Neural cell (in vitro differentiated cells): Measurements from ENCODE around the gene E2F2. TPM values are rescaled to one million over a fixed set of nuclear protein-coding genes. Genes with fewer than 3 reads are reported as not detected.

Experiments
- H2AFZ ChIP-seq: fragments of 200-600, 300-800 bp; sonication (generic), shearing (Covaris generic); 2 replicates; pipeline ENCODE4 v1.6.0; 2014; ENCODE audit warnings: low read depth, mild to moderate bottlenecking, antibody characterized with exemption, low read length, moderate library complexity
- H3F3A ChIP-seq: fragments of 200-600 bp; shearing (Covaris generic); 2 replicates; pipeline ENCODE4 v1.6.1; 2016; ENCODE audit warnings: mild to moderate bottlenecking, moderate library complexity, mixed read lengths, antibody characterized with exemption, low read length; ENCODE audit not compliant: insufficient read depth, poor library complexity, severe bottlenecking
- H3K27ac ChIP-seq: fragments of 200-600, 300-800 bp; sonication (generic), shearing (Covaris generic); 2 replicates; pipeline ENCODE4 v1.5.1; 2014; ENCODE audit warnings: mild to moderate bottlenecking, low read length, moderate library complexity
- H3K27me3 ChIP-seq: fragments of 300-800, 200-600 bp; sonication (generic), shearing (Covaris generic); 2 replicates; pipeline ENCODE4 v1.6.0; 2014; ENCODE audit warnings: mild to moderate bottlenecking, low read depth, low read length, moderate library complexity; ENCODE audit not compliant: insufficient read depth
- H3K36me3 ChIP-seq: fragments of 300-800, 200-600 bp; sonication (generic), shearing (Covaris generic); 2 replicates; pipeline ENCODE4 v1.5.1; 2014; ENCODE audit warnings: mild to moderate bottlenecking, antibody characterized with exemption, low read length, moderate library complexity; ENCODE audit not compliant: insufficient read depth
- H3K4me2 ChIP-seq: fragments of 300-800, 200-600 bp; sonication (generic), shearing (Covaris generic); 2 replicates; pipeline ENCODE4 v1.6.0; 2014; ENCODE audit warnings: mild to moderate bottlenecking, low read length
- H3K4me3 ChIP-seq: fragments of 300-800, 200-600 bp; sonication (generic), shearing (Covaris generic); 2 replicates; pipeline ENCODE4 v1.5.1; 2014; ENCODE audit warnings: mild to moderate bottlenecking, low read length, moderate library complexity
- H3K79me2 ChIP-seq: fragments of 200-600 bp; shearing (Covaris generic); replicated peaks from 2 replicates; pipeline ENCODE4 v1.6.0; 2014; ENCODE audit warnings: mild to moderate bottlenecking, low read length, moderate library complexity; ENCODE audit not compliant: insufficient read depth
- H3K9ac ChIP-seq: fragments of 300-800, 200-600 bp; sonication (generic), shearing (Covaris generic); 2 replicates; pipeline ENCODE4 v1.6.1; 2016; ENCODE audit warnings: mild to moderate bottlenecking, low read length, mixed read lengths
- H3K9me2 ChIP-seq: fragments of 200-600 bp; shearing (Covaris generic); 2 replicates; pipeline ENCODE4 v1.6.1; 2016; ENCODE audit warnings: mild to moderate bottlenecking, low read length, mixed read lengths; ENCODE audit not compliant: insufficient read depth
- H3K9me3 ChIP-seq: fragments of 200-600, 300-800 bp; sonication (generic), shearing (Covaris generic); 2 replicates; pipeline ENCODE4 v1.6.1; 2016; ENCODE audit warnings: mild to moderate bottlenecking, mixed run types, low read length, moderate library complexity, mixed read lengths
- H4K20me1 ChIP-seq: fragments of 200-600 bp; shearing (Covaris generic); 2 replicates; pipeline ENCODE4 v1.6.1; 2016; ENCODE audit warnings: mild to moderate bottlenecking, mixed run types; ENCODE audit not compliant: insufficient read depth
- CTCF ChIP-seq: fragments of 450-650 bp; IDR thresholded peaks from 2 replicates; pipeline ENCODE4 v1.5.1; 2014; ENCODE audit warnings: antibody characterized with exemption, mild to moderate bottlenecking, moderate library complexity; ENCODE audit not compliant: poor library complexity, severe bottlenecking
- EP300 ChIP-seq: fragments of 450-650 bp; conservative IDR thresholded peaks from 2 replicates; pipeline ENCODE4 v1.6.1; 2014; ENCODE audit warnings: antibody characterized with exemption, mild to moderate bottlenecking, moderate library complexity; ENCODE audit not compliant: poor library complexity, severe bottlenecking
- EZH2 ChIP-seq: fragments of 200-600, 300-800 bp; shearing (Covaris generic), sonication (generic); IDR thresholded peaks from 2 replicates; pipeline ENCODE4 v1.6.1; 2014; ENCODE audit warnings: antibody characterized with exemption, low read length, borderline replicate concordance, mild to moderate bottlenecking; ENCODE audit not compliant: insufficient read depth, poor library complexity, severe bottlenecking
- MXI1 ChIP-seq: fragments of 450-650 bp; conservative IDR thresholded peaks from 2 replicates; pipeline ENCODE4 v1.6.1; 2014; ENCODE audit warnings: antibody characterized with exemption, mild to moderate bottlenecking; ENCODE audit not compliant: poor library complexity, severe bottlenecking
- POLR2AphosphoS5 ChIP-seq: IDR thresholded peaks from 2 replicates; pipeline ENCODE4 v1.6.1; 2012
- RAD21 ChIP-seq: fragments of 450-650 bp; conservative IDR thresholded peaks from 2 replicates; pipeline ENCODE4 v1.6.1; 2014; ENCODE audit warnings: antibody characterized with exemption, mild to moderate bottlenecking, moderate library complexity
- SMC3 ChIP-seq: fragments of 450-650 bp; conservative IDR thresholded peaks from 2 replicates; pipeline ENCODE4 v1.6.1; 2014; ENCODE audit warnings: antibody characterized with exemption, mild to moderate bottlenecking, moderate library complexity; ENCODE audit not compliant: poor library complexity
- TAF1 ChIP-seq: IDR thresholded peaks from 2 replicates; pipeline ENCODE4 v1.6.1; 2012; ENCODE audit warnings: low read depth
- polyA plus RNA-seq: library from polyadenylated mRNA; depleted of rRNA; stranded (reverse); fragments of >200 nt; gene quantifications from 2 replicates; pipeline ENCODE4 v1.2.3, GENCODE V29; 2014
- TF ChIP-seq, protein P1 (sequence below): IDR thresholded peaks from 2 replicates; pipeline ENCODE4 v1.6.1; 2012; ENCODE audit warnings: borderline replicate concordance

Gene E2F2
- polyA plus RNA-seq, 1 donor from 2014 or later: 0.16 TPM

DNA sequence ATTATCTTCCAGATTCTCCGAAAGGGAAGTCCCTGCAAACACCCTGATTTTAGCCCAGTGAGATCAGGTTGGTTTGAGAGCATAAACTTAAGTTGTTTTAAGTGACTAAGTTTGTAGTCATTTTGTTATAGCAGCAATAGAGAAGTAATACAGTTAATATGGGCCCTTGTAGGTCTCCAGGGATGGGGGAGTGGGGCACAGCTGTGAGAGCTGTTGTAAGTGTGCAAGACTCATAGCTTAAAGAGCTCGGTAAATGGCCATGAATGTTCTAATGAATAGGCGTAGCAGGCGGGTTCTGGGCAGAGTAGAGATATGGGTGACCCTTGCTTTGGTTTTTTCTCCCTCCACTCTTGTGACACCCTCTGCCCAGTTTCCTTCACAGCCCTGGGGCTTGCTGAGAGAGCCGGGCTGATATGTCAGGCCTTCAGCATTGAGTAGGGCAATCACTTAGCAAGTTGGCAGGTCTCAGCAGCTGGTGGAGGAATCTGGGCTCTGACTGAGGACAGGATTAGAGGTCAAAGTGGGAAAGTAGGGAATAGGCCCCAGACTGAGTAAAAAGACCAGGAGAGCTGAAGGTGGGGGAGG, 44.3 kb upstream of the E2F2 start:
- no peaks in the 10 kb centered on the region for H3K79me2 ChIP-seq
- H2AFZ ChIP-seq: no peak overlapping the region
- H3K27ac ChIP-seq: no peak overlapping the region
- H3K9me2 ChIP-seq: no peaks in the 10 kb centered on the region
- H3K9ac ChIP-seq: no peak overlapping the region
- no peaks in the 10 kb centered on the region for H3K27me3 ChIP-seq
- H3K9me3 ChIP-seq: no peaks in the 10 kb centered on the region
- no peak overlapping the region for H3K4me2 ChIP-seq
- H3K36me3 ChIP-seq: no peaks in the 10 kb centered on the region
- H4K20me1 ChIP-seq: no peaks in the 10 kb centered on the region
- no peak overlapping the region for H3K4me3 ChIP-seq
- H3F3A ChIP-seq: no peaks in the 10 kb centered on the region
- no peak for TF ChIP-seq RAD21
- no peak for TF ChIP-seq SMC3
- TF ChIP-seq MXI1: no peak
- TF ChIP-seq CTCF: no peak
- TF ChIP-seq EZH2: no peak
- TF ChIP-seq, protein P1, sequence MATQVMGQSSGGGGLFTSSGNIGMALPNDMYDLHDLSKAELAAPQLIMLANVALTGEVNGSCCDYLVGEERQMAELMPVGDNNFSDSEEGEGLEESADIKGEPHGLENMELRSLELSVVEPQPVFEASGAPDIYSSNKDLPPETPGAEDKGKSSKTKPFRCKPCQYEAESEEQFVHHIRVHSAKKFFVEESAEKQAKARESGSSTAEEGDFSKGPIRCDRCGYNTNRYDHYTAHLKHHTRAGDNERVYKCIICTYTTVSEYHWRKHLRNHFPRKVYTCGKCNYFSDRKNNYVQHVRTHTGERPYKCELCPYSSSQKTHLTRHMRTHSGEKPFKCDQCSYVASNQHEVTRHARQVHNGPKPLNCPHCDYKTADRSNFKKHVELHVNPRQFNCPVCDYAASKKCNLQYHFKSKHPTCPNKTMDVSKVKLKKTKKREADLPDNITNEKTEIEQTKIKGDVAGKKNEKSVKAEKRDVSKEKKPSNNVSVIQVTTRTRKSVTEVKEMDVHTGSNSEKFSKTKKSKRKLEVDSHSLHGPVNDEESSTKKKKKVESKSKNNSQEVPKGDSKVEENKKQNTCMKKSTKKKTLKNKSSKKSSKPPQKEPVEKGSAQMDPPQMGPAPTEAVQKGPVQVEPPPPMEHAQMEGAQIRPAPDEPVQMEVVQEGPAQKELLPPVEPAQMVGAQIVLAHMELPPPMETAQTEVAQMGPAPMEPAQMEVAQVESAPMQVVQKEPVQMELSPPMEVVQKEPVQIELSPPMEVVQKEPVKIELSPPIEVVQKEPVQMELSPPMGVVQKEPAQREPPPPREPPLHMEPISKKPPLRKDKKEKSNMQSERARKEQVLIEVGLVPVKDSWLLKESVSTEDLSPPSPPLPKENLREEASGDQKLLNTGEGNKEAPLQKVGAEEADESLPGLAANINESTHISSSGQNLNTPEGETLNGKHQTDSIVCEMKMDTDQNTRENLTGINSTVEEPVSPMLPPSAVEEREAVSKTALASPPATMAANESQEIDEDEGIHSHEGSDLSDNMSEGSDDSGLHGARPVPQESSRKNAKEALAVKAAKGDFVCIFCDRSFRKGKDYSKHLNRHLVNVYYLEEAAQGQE: no peak
- TF ChIP-seq EP300: no peak

GRCh38 chr1:23574265-23574754, 43.3 kb upstream of the E2F2 start:
- Histone ChIP-seq H3K79me2 (no peaks in the 10 kb centered on the region), H3K9ac (no peak overlapping the region), H2AFZ (no peak overlapping the region), H3K4me2 (no peak overlapping the region), H3K4me3 (no peak overlapping the region), H3K9me3 (no peaks in the 10 kb centered on the region), H3F3A (no peaks in the 10 kb centered on the region), H3K27ac (no peak overlapping the region), H4K20me1 (no peaks in the 10 kb centered on the region), H3K36me3 (no peaks in the 10 kb centered on the region), H3K9me2 (no peaks in the 10 kb centered on the region), H3K27me3 (no peaks in the 10 kb centered on the region)
- TF ChIP-seq EZH2 (no peak), SMC3 (no peak), POLR2AphosphoS5 (no peak), RAD21 (no peak), MXI1 (no peak), EP300 (no peak), CTCF (no peak), TAF1 (no peak)
- TF ChIP-seq, protein P1: no peak
